ENCODE measurements around the gene NEDD9. TPM values are rescaled to one million over a fixed set of nuclear protein-coding genes. Genes with fewer than 3 reads are reported as not detected.

NEDD9 gene
- total RNA-seq, 5 donors from 2014 or later (not counting 1 experiment from before 2014, with no cell fraction given): 30.8 to 55.3 (median 33.7) TPM

- Histone ChIP-seq H3K9me3 (no peaks in the 10 kb centered on the region), H3K27me3 (replicated peaks in 1 of 2; ENCODE audit: control insufficient read depth in 2 of 2, extremely low read depth in 1 of 2, insufficient read depth in 2 of 2, low read length in 1 of 2) (no peaks in the 10 kb centered on the region), H3K4me1 (ENCODE audit: control insufficient read depth in 1 of 2, extremely low read depth in 1 of 2, insufficient read depth in 2 of 2, low read length in 2 of 2) (peaks cover 6 to 19% of the 10 kb centered on the region in 2 experiments), H3K4me3 (ENCODE audit: control insufficient read depth in 1 of 2, extremely low read depth in 1 of 2, low read length in 1 of 2) (no peak overlapping the region), H3K27ac (ENCODE audit: low read length) (no peak overlapping the region), H3K36me3 (ENCODE audit: control insufficient read depth in 2 of 2, extremely low read depth in 1 of 2, insufficient read depth in 1 of 2, low read length in 1 of 2) (peaks cover 0 to 20% of the 10 kb centered on the region in 2 donors)
- Mint-ChIP-seq H3K27ac (no peak overlapping the region), H3K4me1 (peaks cover 33 to 42% (median 37%) of the 10 kb centered on the region in 3 donors), H3K4me3 (no peak overlapping the region), H3K9me3 (no peaks in the 10 kb centered on the region), H3K27me3 (no peaks in the 10 kb centered on the region), H3K36me3 (peaks cover 45% of the 10 kb centered on the region)
- ChIA-PET POLR2A (no interaction called here), CTCF (no interaction called here)
- WGBS (ENCODE audit: insufficient coverage): no CpG with 5 or more reads among the region's 11 CpGs
- no peak for ATAC-seq (replicated peaks in 1 of 4)
- no peak for DNase-seq
Measured at GRCh38 chr6:11272491-11273192, 40.2 kb upstream of the NEDD9 start.

- Mint-ChIP-seq H3K27ac (no peak overlapping the region), H3K27me3 (no peaks in the 10 kb centered on the region), H3K9me3 (no peaks in the 10 kb centered on the region), H3K4me1 (peaks cover 20 to 30% (median 24%) of the 10 kb centered on the region in 3 donors), H3K4me3 (no peak overlapping the region), H3K36me3 (peaks cover 51% of the 10 kb centered on the region)
- CTCF ChIA-PET: interaction anchor here in 1 of 2 donors (1.1 kb wide), 1 partner anchor 47 kb away, joined by 3 read pairs; no protein-coding TSS in a partner anchor
- Histone ChIP-seq H3K36me3 (ENCODE audit: control insufficient read depth in 2 of 2, extremely low read depth in 1 of 2, insufficient read depth in 1 of 2, low read length in 1 of 2) (peaks cover 0 to 20% of the 10 kb centered on the region in 2 donors), H3K4me3 (ENCODE audit: control insufficient read depth in 1 of 2, extremely low read depth in 1 of 2, low read length in 1 of 2) (no peak overlapping the region), H3K27me3 (replicated peaks in 1 of 2; ENCODE audit: control insufficient read depth in 2 of 2, extremely low read depth in 1 of 2, insufficient read depth in 2 of 2, low read length in 1 of 2) (no peaks in the 10 kb centered on the region), H3K4me1 (ENCODE audit: control insufficient read depth in 1 of 2, extremely low read depth in 1 of 2, insufficient read depth in 2 of 2, low read length in 2 of 2) (peaks cover 4 to 8% of the 10 kb centered on the region in 2 experiments), H3K27ac (ENCODE audit: low read length) (no peak overlapping the region), H3K9me3 (no peaks in the 10 kb centered on the region)
- POLR2A ChIA-PET: no interaction called here
- no peak for ATAC-seq (replicated peaks in 1 of 4)
- 100% methylated on average over 1 of the region's 4 CpGs for WGBS (ENCODE audit: insufficient coverage)
- no peak for DNase-seq
Measured at GRCh38 chr6:11271228-11272020, 39.0 kb upstream of the NEDD9 start.

GRCh38 chr6:11270030-11271027 lies 37.9 kb upstream of the NEDD9 start:
- peaks cover 56% of the 10 kb centered on the region for H3K36me3 Mint-ChIP-seq
- H3K4me3 Mint-ChIP-seq: no peak overlapping the region
- H3K9me3 Mint-ChIP-seq: no peaks in the 10 kb centered on the region
- H3K4me1 Mint-ChIP-seq: peaks cover 9 to 24% (median 16%) of the 10 kb centered on the region in 3 donors
- Histone ChIP-seq H3K4me3 (ENCODE audit: control insufficient read depth in 1 of 2, extremely low read depth in 1 of 2, low read length in 1 of 2) (no peak overlapping the region), H3K4me1 (ENCODE audit: control insufficient read depth in 1 of 2, extremely low read depth in 1 of 2, insufficient read depth in 2 of 2, low read length in 2 of 2) (peaks cover 0 to under 1% of the 10 kb centered on the region in 2 experiments), H3K27ac (ENCODE audit: low read length) (no peak overlapping the region), H3K27me3 (replicated peaks in 1 of 2; ENCODE audit: control insufficient read depth in 2 of 2, extremely low read depth in 1 of 2, insufficient read depth in 2 of 2, low read length in 1 of 2) (no peaks in the 10 kb centered on the region), H3K9me3 (no peaks in the 10 kb centered on the region), H3K36me3 (ENCODE audit: control insufficient read depth in 2 of 2, extremely low read depth in 1 of 2, insufficient read depth in 1 of 2, low read length in 1 of 2) (peaks cover 0 to 20% of the 10 kb centered on the region in 2 donors)
- CTCF ChIA-PET: no interaction called here
- 98% methylated on average over 6 of the region's 12 CpGs for WGBS (ENCODE audit: insufficient coverage)
- POLR2A ChIA-PET: interaction anchor here (0.6 to 0.7 kb wide), 2 partner anchors 9 to 77 kb away, joined by 3 to 11 read pairs; no protein-coding TSS in a partner anchor
- H3K27me3 Mint-ChIP-seq: no peaks in the 10 kb centered on the region
- no peak overlapping the region for H3K27ac Mint-ChIP-seq
- ATAC-seq (replicated peaks in 1 of 4): no peak
- DNase-seq: no peak

GRCh38 chr6:11268978-11269377 lies 36.5 kb upstream of the NEDD9 start:
- CTCF ChIA-PET: no interaction called here
- Histone ChIP-seq H3K27ac (ENCODE audit: low read length) (no peak overlapping the region), H3K36me3 (ENCODE audit: control insufficient read depth in 2 of 2, extremely low read depth in 1 of 2, insufficient read depth in 1 of 2, low read length in 1 of 2) (peaks cover 0 to 20% of the 10 kb centered on the region in 2 donors), H3K9me3 (no peaks in the 10 kb centered on the region), H3K4me1 (ENCODE audit: control insufficient read depth in 1 of 2, extremely low read depth in 1 of 2, insufficient read depth in 2 of 2, low read length in 2 of 2) (peaks cover 0 to 3% of the 10 kb centered on the region in 2 experiments), H3K4me3 (ENCODE audit: control insufficient read depth in 1 of 2, extremely low read depth in 1 of 2, low read length in 1 of 2) (no peak overlapping the region), H3K27me3 (replicated peaks in 1 of 2; ENCODE audit: control insufficient read depth in 2 of 2, extremely low read depth in 1 of 2, insufficient read depth in 2 of 2, low read length in 1 of 2) (no peaks in the 10 kb centered on the region)
- no CpG with 5 or more reads among the region's 4 CpGs for WGBS (ENCODE audit: insufficient coverage)
- no peak for ATAC-seq (replicated peaks in 1 of 4)
- Mint-ChIP-seq H3K36me3 (peaks cover 56% of the 10 kb centered on the region), H3K4me1 (peaks cover 6 to 27% (median 22%) of the 10 kb centered on the region in 3 donors), H3K27ac (no peak overlapping the region), H3K27me3 (no peaks in the 10 kb centered on the region), H3K4me3 (no peak overlapping the region), H3K9me3 (no peaks in the 10 kb centered on the region)
- DNase-seq: no peak
- POLR2A ChIA-PET: no interaction called here

GRCh38 chr6:11266926-11267325 lies 34.5 kb upstream of the NEDD9 start:
- Mint-ChIP-seq H3K27me3 (no peaks in the 10 kb centered on the region), H3K36me3 (peaks cover 46% of the 10 kb centered on the region), H3K4me1 (peaks cover 19 to 38% (median 30%) of the 10 kb centered on the region in 3 donors), H3K27ac (no peak overlapping the region), H3K9me3 (no peaks in the 10 kb centered on the region), H3K4me3 (no peak overlapping the region)
- peaks cover 0 to 9% of the 10 kb centered on the region in 2 donors for H3K36me3 ChIP-seq (ENCODE audit: control insufficient read depth in 2 of 2, extremely low read depth in 1 of 2, insufficient read depth in 1 of 2, low read length in 1 of 2)
- no peaks in the 10 kb centered on the region for H3K27me3 ChIP-seq (replicated peaks in 1 of 2; ENCODE audit: control insufficient read depth in 2 of 2, extremely low read depth in 1 of 2, insufficient read depth in 2 of 2, low read length in 1 of 2)
- WGBS (ENCODE audit: insufficient coverage): 100% methylated on average over 3 of the region's 3 CpGs
- DNase-seq (no peak), ATAC-seq (replicated peaks in 1 of 4) (no peak)
- H3K27ac ChIP-seq (ENCODE audit: low read length): no peak overlapping the region
- peaks cover 0 to 5% of the 10 kb centered on the region in 2 experiments for H3K4me1 ChIP-seq (ENCODE audit: control insufficient read depth in 1 of 2, extremely low read depth in 1 of 2, insufficient read depth in 2 of 2, low read length in 2 of 2)
- H3K4me3 ChIP-seq (ENCODE audit: control insufficient read depth in 1 of 2, extremely low read depth in 1 of 2, low read length in 1 of 2): no peak overlapping the region
- CTCF ChIA-PET: no interaction called here
- H3K9me3 ChIP-seq: no peaks in the 10 kb centered on the region
- POLR2A ChIA-PET: no interaction called here

- peaks cover 0 to 5% of the 10 kb centered on the region in 2 experiments for H3K4me1 ChIP-seq (ENCODE audit: control insufficient read depth in 1 of 2, extremely low read depth in 1 of 2, insufficient read depth in 2 of 2, low read length in 2 of 2)
- H3K27ac ChIP-seq (ENCODE audit: low read length): no peak overlapping the region
- H3K36me3 Mint-ChIP-seq: peaks cover 42% of the 10 kb centered on the region
- POLR2A ChIA-PET: interaction anchor here in 1 of 2 donors (0.5 kb wide), 1 partner anchor 18 kb away, joined by 4 read pairs; no protein-coding TSS in a partner anchor
- H3K4me3 ChIP-seq (ENCODE audit: control insufficient read depth in 1 of 2, extremely low read depth in 1 of 2, low read length in 1 of 2): no peak overlapping the region
- no peak overlapping the region for H3K27ac Mint-ChIP-seq
- no peak for ATAC-seq (replicated peaks in 1 of 4)
- no peaks in the 10 kb centered on the region for H3K27me3 Mint-ChIP-seq
- H3K36me3 ChIP-seq (ENCODE audit: control insufficient read depth in 2 of 2, extremely low read depth in 1 of 2, insufficient read depth in 1 of 2, low read length in 1 of 2): no peaks in the 10 kb centered on the region
- CTCF ChIA-PET: no interaction called here
- no peaks in the 10 kb centered on the region for H3K27me3 ChIP-seq (replicated peaks in 1 of 2; ENCODE audit: control insufficient read depth in 2 of 2, extremely low read depth in 1 of 2, insufficient read depth in 2 of 2, low read length in 1 of 2)
- H3K4me1 Mint-ChIP-seq: peaks cover 24 to 46% (median 32%) of the 10 kb centered on the region in 3 donors
- no peaks in the 10 kb centered on the region for H3K9me3 Mint-ChIP-seq
- no peaks in the 10 kb centered on the region for H3K9me3 ChIP-seq
- no CpG with 5 or more reads among the region's 1 CpG for WGBS (ENCODE audit: insufficient coverage)
- no peak for DNase-seq
- no peak overlapping the region for H3K4me3 Mint-ChIP-seq
Measured at GRCh38 chr6:11265932-11266331, 33.5 kb upstream of the NEDD9 start.
